HepG2 (cell line): ENCODE measurements around the gene FLAD1. TPM values are rescaled to one million over a fixed set of nuclear protein-coding genes. Genes with fewer than 3 reads are reported as not detected.

Experiments
- ATAC-seq: fragments of 200-7000 bp; cut with Tn5 transposase; 3 replicates; pipeline ENCODE4 v1.9.1; 2020; ENCODE audit warnings: mild to moderate bottlenecking, moderate library complexity
- BruUV-seq: library from RNA; stranded (reverse); fragments of 400-500 nt; replicated peaks from 2 replicates; lab custom pipeline; 2021; lab: Mats Ljungman, UMichigan
- CTCF ChIA-PET: fragments of 300-600 bp; formaldehyde crosslinking; extraction: SDS; loops from one replicate; lab custom pipeline; 2021; ENCODE audit warnings: low total read pairs, inconsistent platforms, low intra/inter-chr PET ratio; lab: Yijun Ruan, JAX
- POLR2A ChIA-PET: fragments of 350-600 bp; sonication (Branson Sonifier 250); formaldehyde crosslinking; loops from one replicate; lab custom pipeline; 2020; ENCODE audit warnings: antibody characterized with exemption, inconsistent platforms; lab: Yijun Ruan, JAX
- DNase-seq: peaks from one replicate; pipeline ENCODE4 v3.0.0-alpha.2; 2015; ENCODE audit warnings: low spot score
- FAIRE-seq: peaks from 3 replicates; lab custom pipeline; 2011; peaks lifted over from hg19 to GRCh38; lab: Jason Lieb, UNC
- H2AFZ ChIP-seq: one replicate; pipeline ENCODE4 v1.6.1; 2011; ENCODE audit warnings: low read length, inconsistent platforms
- H3K27ac ChIP-seq: fragments of 300-600 bp; 3 replicates; pipeline ENCODE4 v1.8.0; 2011; ENCODE audit warnings: mixed run types, mild to moderate bottlenecking, mixed read lengths, low read length, inconsistent platforms; ENCODE audit not compliant: insufficient read depth; ENCODE audit errors: extremely low read length
- H3K27me3 ChIP-seq, 2 experiments: fragments of 200-600 bp in 1 of 2; 2 replicates in 1 of 2; 3 replicates in 1 of 2; pipeline versions ENCODE4 v1.6.0 to v1.8.0; 2011; ENCODE audit warnings: low read length in 2 of 2, mild to moderate bottlenecking in 2 of 2, moderate library complexity in 2 of 2, inconsistent platforms in 1 of 2; ENCODE audit not compliant: insufficient read depth in 2 of 2, control insufficient read depth in 1 of 2
- H3K36me3 ChIP-seq, 2 experiments: fragments of 200-600 bp in 1 of 2; replicated peaks in 1 of 2; 2 replicates in 1 of 2; 3 replicates in 1 of 2; pipeline versions ENCODE4 v1.5.1 to v1.8.0; 2011; ENCODE audit warnings: low read length in 2 of 2, inconsistent platforms in 1 of 2; ENCODE audit not compliant: insufficient read depth in 2 of 2, control insufficient read depth in 1 of 2
- H3K4me1 ChIP-seq: 2 replicates; pipeline ENCODE4 v1.5.1; 2012; ENCODE audit warnings: low read length, inconsistent platforms; ENCODE audit not compliant: insufficient read depth
- H3K4me2 ChIP-seq: 2 replicates; pipeline ENCODE4 v1.6.0; 2011; ENCODE audit warnings: low read depth, low read length, inconsistent platforms
- H3K4me3 ChIP-seq, 3 experiments: fragments of 200-600 bp in 1 of 3; sonication (generic), shearing (Covaris generic) in 1 of 3; replicated peaks in 1 of 3; 2 replicates each; pipeline ENCODE4 v1.5.1; 2011 to 2016; ENCODE audit warnings: low read length in 3 of 3, inconsistent platforms in 2 of 3, low read depth in 2 of 3, mild to moderate bottlenecking in 2 of 3, control low read depth in 1 of 3, mixed read lengths in 1 of 3; ENCODE audit not compliant: insufficient read depth in 1 of 3
- H3K79me2 ChIP-seq: one replicate; pipeline ENCODE4 v1.6.1; 2011; ENCODE audit warnings: low read length, inconsistent platforms; ENCODE audit not compliant: insufficient read depth
- H3K9ac ChIP-seq: 2 replicates; pipeline ENCODE4 v1.6.0; 2011; ENCODE audit warnings: mild to moderate bottlenecking, low read depth, low read length, inconsistent platforms; ENCODE audit not compliant: insufficient read depth
- H3K9me3 ChIP-seq: 2 replicates; pipeline ENCODE4 v1.5.1; 2012; ENCODE audit warnings: mild to moderate bottlenecking, low read length
- H4K20me1 ChIP-seq: 2 replicates; pipeline ENCODE4 v1.6.0; 2011; ENCODE audit warnings: inconsistent platforms, mild to moderate bottlenecking, low read length, moderate library complexity; ENCODE audit not compliant: insufficient read depth
- ATF1 ChIP-seq: IDR thresholded peaks from 2 replicates; pipeline ENCODE4 v1.6.1; 2016; ENCODE audit warnings: mild to moderate bottlenecking, control low read depth
- ATRX ChIP-seq: sonication (generic); formaldehyde crosslinking; IDR thresholded peaks from 2 replicates; pipeline ENCODE4 v1.4.0; 2020; ENCODE audit warnings: missing genetic modification reagents, borderline replicate concordance
- FOXP1 ChIP-seq, 2 experiments: fragments of 450-650 bp in 1 of 2; IDR thresholded peaks; 2 replicates each; pipeline ENCODE4 v1.6.1; 2017 to 2018; ENCODE audit warnings: antibody characterized with exemption in 1 of 2
- KDM4B ChIP-seq: sonication (generic); formaldehyde crosslinking; IDR thresholded peaks from 2 replicates; pipeline ENCODE4 v1.4.0; 2020; ENCODE audit warnings: missing genetic modification reagents
- MTF1 ChIP-seq: sonication (generic); formaldehyde crosslinking; IDR thresholded peaks from 2 replicates; pipeline ENCODE4 v1.5.0; 2020; ENCODE audit warnings: missing genetic modification reagents
- POLR2G ChIP-seq: fragments of 200-400 bp; formaldehyde crosslinking; IDR thresholded peaks from 2 replicates; pipeline ENCODE4 v1.6.1; 2018; ENCODE audit warnings: mild to moderate bottlenecking, low read depth, low read length, moderate library complexity
- YEATS2 ChIP-seq: sonication (generic); formaldehyde crosslinking; IDR thresholded peaks from 2 replicates; pipeline ENCODE4 v1.4.0; 2020; ENCODE audit warnings: missing genetic modification reagents, borderline replicate concordance
- ZMYM2 ChIP-seq: sonication (generic); formaldehyde crosslinking; IDR thresholded peaks from 2 replicates; pipeline ENCODE4 v1.8.0; 2022; ENCODE audit warnings: mild to moderate bottlenecking, missing genetic modification reagents
- ZNF383 ChIP-seq: sonication (generic); formaldehyde crosslinking; IDR thresholded peaks from 2 replicates; pipeline ENCODE4 v1.4.0; 2020; ENCODE audit warnings: missing genetic modification reagents, mild to moderate bottlenecking, borderline replicate concordance
- ZNF704 ChIP-seq: sonication (generic); formaldehyde crosslinking; IDR thresholded peaks from 2 replicates; pipeline ENCODE4 v1.8.1; 2023; ENCODE audit warnings: mild to moderate bottlenecking, inconsistent platforms, moderate library complexity, missing genetic modification reagents, borderline replicate concordance
- WGBS: methylation state at CpG from one replicate; pipeline ENCODE4 v1.1.6; 2017; ENCODE audit warnings: low lambda C conversion rate; 5-methylcytosine and 5-hydroxymethylcytosine counted together
- in situ Hi-C: cut with HindIII; loops from 2 replicates; pipeline ENCODE4 v1.10.0; 2017; ENCODE audit warnings: low pct_unique_long_range_greater_than_20kb; ENCODE audit not compliant: extremely low pct_ligation_motif_present
- intact Hi-C: fragments of 100-400 bp; cut with micrococcal nuclease; formaldehyde crosslinking; loops from one replicate; pipeline ENCODE4 v1.10.0; 2022; ENCODE audit not compliant: unreplicated experiment
- polyA plus RNA-seq, 8 experiments: library from polyadenylated mRNA; depleted of rRNA in 3 of 8; stranded (reverse) in 7 of 8; unstranded in 1 of 8; fragments of >200 nt; fragmentation: Illumina TruSeq in 4 of 8; extraction: Trizol in 4 of 8; gene quantifications; 2 replicates each; pipeline versions ENCODE4 v1.2.1 to v1.2.3, GENCODE V29; 2011 to 2016; ENCODE audit warnings: low read depth in 4 of 8, missing spikeins in 1 of 8, mixed read lengths in 1 of 8; ENCODE audit not compliant: insufficient read depth in 1 of 8
- total RNA-seq, 5 experiments: library from RNA; depleted of rRNA; stranded (reverse); fragments of >200 nt; fragmentation: Illumina TruSeq; extraction: Trizol; gene quantifications; 2 replicates each; pipeline ENCODE4 v1.2.3, GENCODE V29; 2016; ENCODE audit warnings: low read depth in 1 of 5
- TF ChIP-seq, protein P1 (sequence below): sonication (generic); formaldehyde crosslinking; IDR thresholded peaks from 2 replicates; pipeline ENCODE4 v1.5.1; 2020; ENCODE audit warnings: missing genetic modification reagents, mild to moderate bottlenecking, borderline replicate concordance

The FLAD1 gene
- total and polyA plus RNA-seq, 2 of the 13 experiments (the other 11 are each of a cell fraction or from before 2014, with no cell fraction given) = 25.9 to 32.8 TPM

DNA sequence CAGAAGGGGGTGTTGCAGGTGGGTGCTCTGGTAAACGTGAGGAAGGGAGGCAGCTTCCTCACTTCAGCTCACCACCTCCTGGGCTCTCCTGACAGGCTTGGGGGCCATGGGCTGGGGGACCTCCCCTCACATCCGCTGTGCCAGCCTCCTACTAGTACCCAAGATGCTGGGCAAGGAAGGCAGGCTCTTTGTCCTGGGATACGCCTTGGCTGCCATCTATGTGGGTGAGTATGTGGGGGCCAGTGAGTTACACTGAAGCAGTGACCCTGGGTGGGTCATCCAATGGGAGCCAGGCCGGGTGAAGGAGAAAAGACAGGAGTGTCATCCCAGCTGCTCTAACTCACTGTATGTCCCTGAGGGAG is 56.1 kb downstream of the FLAD1 start:
- ATAC-seq = no peak
- TF ChIP-seq KDM4B (CRISPR knock-in tag) = no peak
- no peak for TF ChIP-seq ZNF704 (CRISPR knock-in tag)
- no peak for TF ChIP-seq ZMYM2 (CRISPR knock-in tag)
- no peak for TF ChIP-seq FOXP1 (IDR thresholded peaks at IDR 0.05)
- TF ChIP-seq FOXP1 (CRISPR knock-in tag; IDR thresholded peaks at IDR 0.05) = no peak
- TF ChIP-seq YEATS2 (CRISPR knock-in tag) = no peak
- TF ChIP-seq MTF1 (CRISPR knock-in tag) = no peak
- TF ChIP-seq, protein P1, sequence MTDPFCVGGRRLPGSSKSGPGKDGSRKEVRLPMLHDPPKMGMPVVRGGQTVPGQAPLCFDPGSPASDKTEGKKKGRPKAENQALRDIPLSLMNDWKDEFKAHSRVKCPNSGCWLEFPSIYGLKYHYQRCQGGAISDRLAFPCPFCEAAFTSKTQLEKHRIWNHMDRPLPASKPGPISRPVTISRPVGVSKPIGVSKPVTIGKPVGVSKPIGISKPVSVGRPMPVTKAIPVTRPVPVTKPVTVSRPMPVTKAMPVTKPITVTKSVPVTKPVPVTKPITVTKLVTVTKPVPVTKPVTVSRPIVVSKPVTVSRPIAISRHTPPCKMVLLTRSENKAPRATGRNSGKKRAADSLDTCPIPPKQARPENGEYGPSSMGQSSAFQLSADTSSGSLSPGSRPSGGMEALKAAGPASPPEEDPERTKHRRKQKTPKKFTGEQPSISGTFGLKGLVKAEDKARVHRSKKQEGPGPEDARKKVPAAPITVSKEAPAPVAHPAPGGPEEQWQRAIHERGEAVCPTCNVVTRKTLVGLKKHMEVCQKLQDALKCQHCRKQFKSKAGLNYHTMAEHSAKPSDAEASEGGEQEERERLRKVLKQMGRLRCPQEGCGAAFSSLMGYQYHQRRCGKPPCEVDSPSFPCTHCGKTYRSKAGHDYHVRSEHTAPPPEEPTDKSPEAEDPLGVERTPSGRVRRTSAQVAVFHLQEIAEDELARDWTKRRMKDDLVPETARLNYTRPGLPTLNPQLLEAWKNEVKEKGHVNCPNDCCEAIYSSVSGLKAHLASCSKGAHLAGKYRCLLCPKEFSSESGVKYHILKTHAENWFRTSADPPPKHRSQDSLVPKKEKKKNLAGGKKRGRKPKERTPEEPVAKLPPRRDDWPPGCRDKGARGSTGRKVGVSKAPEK = no peak
- no peak for TF ChIP-seq ATRX (CRISPR knock-in tag)
- TF ChIP-seq ZNF383 (CRISPR knock-in tag) = no peak
- no peak for TF ChIP-seq ATF1 (CRISPR knock-in tag)
- no peak for TF ChIP-seq POLR2G
- ChIA-PET CTCF (no interaction called here), POLR2A (interaction anchor here (0.9 kb wide), 1 partner anchor 9 kb away, joined by 3 read pairs; no protein-coding TSS in a partner anchor)
- Histone ChIP-seq H4K20me1 (no peaks in the 10 kb centered on the region), H3K79me2 (no peaks in the 10 kb centered on the region), H3K4me1 (peaks cover 41% of the 10 kb centered on the region), H2AFZ (no peak overlapping the region), H3K27me3 (peaks cover 11 to 46% of the 10 kb centered on the region in 2 experiments), H3K36me3 (no peaks in the 10 kb centered on the region), H3K27ac (no peak overlapping the region), H3K4me3 (no peak overlapping the region), H3K4me2 (no peak overlapping the region), H3K9me3 (no peaks in the 10 kb centered on the region), H3K9ac (no peak overlapping the region)
- DNase-seq = no peak
- no peak for FAIRE-seq
- 33% methylated on average over 3 of the region's 4 CpGs for WGBS
- intact Hi-C loops = no loop called here
- in situ Hi-C loops = no loop called here
- no TSS peak for BruUV-seq
